ENCODE results near the gene CAPN15. TPM values are rescaled to one million over a fixed set of nuclear protein-coding genes. Genes with fewer than 3 reads are reported as not detected.

The CAPN15 gene
- total RNA-seq, 6 experiments from 2014 or later = 17.3 to 34.3 (median 23.3) TPM

- 6% methylated on average over 6 of the region's 55 CpGs for WGBS (ENCODE audit: insufficient coverage, low coverage, low lambda C conversion rate, missing lambda C conversion rate)
- H3K4me3 ChIP-seq = peak overlapping the region; percentile 75 to 90 (median 79)
- DNase-seq = no peak
- no peaks in the 10 kb centered on the region for H3K36me3 ChIP-seq
- peak overlapping the region; percentile 21 to 99 (median 65) for H3K27ac ChIP-seq
- H3K9me3 ChIP-seq = no peaks in the 10 kb centered on the region
- peak in 2 of 4 donors; percentile 2 to 6 for ATAC-seq
- H3K27me3 ChIP-seq = no peaks in the 10 kb centered on the region
- intact Hi-C loops (cut with DNase I) = no loop called here
- TF ChIP-seq POLR2A (IDR thresholded peaks at IDR 0.05) = no peak
- no peak for TF ChIP-seq CTCF (IDR thresholded peaks at IDR 0.05)
- H3K4me1 ChIP-seq = peaks cover 0 to 32% (median 15%) of the 10 kb centered on the region in 4 donors
Observed at GRCh38 chr16:528111-529011, 849 bp downstream of the CAPN15 start.

DNA sequence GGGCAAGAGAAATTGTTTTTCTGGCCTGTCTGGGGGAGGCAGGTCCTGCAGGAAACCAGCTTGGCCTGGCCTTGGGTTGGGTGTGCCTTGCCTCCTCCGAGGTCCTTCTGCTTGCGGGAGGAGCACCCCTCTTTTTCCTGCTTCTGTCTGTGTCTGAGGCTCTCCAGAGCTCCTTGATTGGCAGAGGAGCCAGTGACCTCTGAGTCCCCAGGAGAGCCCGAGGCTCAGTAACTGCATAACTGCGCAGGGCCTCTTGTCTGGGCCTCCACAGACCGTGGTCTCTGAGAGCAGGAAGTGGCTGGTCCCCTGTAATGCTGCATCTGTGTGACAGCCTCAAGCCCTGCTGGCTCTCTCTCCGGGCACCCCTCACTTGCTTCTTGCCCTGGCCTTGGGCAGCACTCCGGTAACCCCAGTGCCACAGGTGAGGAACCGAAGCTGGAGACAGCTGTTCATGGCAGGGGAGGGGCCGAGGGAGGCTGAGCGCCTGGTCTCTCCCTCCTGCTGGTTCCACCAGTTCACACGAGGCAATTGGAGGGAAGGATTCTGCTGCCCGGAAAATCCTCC is 1.6 kb downstream of the CAPN15 start:
- H3K27me3 ChIP-seq = no peaks in the 10 kb centered on the region
- WGBS (ENCODE audit: insufficient coverage, low coverage, low lambda C conversion rate, missing lambda C conversion rate) = 31% methylated on average over 3 of the region's 12 CpGs
- ATAC-seq (no peak), DNase-seq (no peak)
- peak overlapping the region; percentile 75 to 90 (median 79) for H3K4me3 ChIP-seq
- TF ChIP-seq CTCF (IDR thresholded peaks at IDR 0.05) (no peak), POLR2A (IDR thresholded peaks at IDR 0.05) (no peak)
- H3K4me1 ChIP-seq = peaks cover 0 to 38% (median 17%) of the 10 kb centered on the region in 4 donors
- no peaks in the 10 kb centered on the region for H3K9me3 ChIP-seq
- intact Hi-C loops (cut with DNase I) = no loop called here
- H3K36me3 ChIP-seq = no peaks in the 10 kb centered on the region
- H3K27ac ChIP-seq = peak overlapping the region in 1 of 3 donors; percentile 65

DNA sequence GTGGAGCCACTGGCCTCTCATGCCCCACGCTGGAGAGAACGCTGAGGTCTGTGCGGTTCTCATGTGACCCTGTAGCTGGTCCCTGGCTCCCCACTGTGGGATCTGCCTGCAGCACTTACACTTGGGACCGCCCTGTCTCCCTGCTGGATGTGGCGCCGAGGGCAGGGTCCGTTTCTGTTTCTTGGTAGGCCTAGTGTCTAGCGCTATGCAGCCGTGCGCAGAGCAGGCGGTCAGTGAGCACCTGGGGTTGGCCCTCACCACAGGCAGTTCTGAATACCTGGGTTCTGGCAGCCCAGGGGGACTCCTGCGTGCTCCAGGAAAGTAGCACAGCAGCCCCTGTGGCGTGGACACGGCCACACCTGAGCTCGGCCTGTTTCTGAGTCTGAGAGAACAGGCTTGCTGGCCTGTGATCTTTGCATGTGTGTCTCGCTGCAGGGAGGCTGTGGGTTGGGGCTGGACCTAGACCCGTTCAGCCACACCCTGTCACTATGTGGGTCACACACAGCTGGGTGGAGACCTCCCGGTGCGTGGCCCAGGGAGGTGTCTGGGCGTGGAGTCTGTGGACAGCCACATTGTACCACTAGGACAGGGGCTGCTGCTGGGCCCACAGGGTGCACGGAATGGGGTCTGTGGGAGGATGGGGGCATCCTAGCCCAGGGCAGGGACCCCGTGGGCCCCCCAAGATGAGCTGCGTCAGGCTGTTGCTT is 2.8 kb downstream of the CAPN15 start:
- no peak overlapping the region for H3K4me3 ChIP-seq
- intact Hi-C loops (cut with DNase I) = no loop called here
- ATAC-seq = no peak

More for the DNA sequence above, 2.8 kb downstream of the CAPN15 start:
- Histone ChIP-seq H3K9me3 (no peaks in the 10 kb centered on the region), H3K27ac (no peak overlapping the region), H3K4me1 (peaks cover 0 to 48% (median 22%) of the 10 kb centered on the region in 4 donors), H3K36me3 (no peaks in the 10 kb centered on the region), H3K27me3 (no peaks in the 10 kb centered on the region)
- TF ChIP-seq CTCF (IDR thresholded peaks at IDR 0.05) (no peak), POLR2A (IDR thresholded peaks at IDR 0.05) (no peak)
- DNase-seq = no peak
- no CpG with 5 or more reads among the region's 23 CpGs for WGBS (ENCODE audit: insufficient coverage, low coverage, low lambda C conversion rate, missing lambda C conversion rate)

Measured in right lobe of liver (tissue), 6 donors.